HepG2 (cell line): ENCODE measurements around the gene MIPEP. TPM values are rescaled to one million over a fixed set of nuclear protein-coding genes. Genes with fewer than 3 reads are reported as not detected.

Source experiments
- ARNTL ChIP-seq: sonication (generic); formaldehyde crosslinking; IDR thresholded peaks from 2 replicates; pipeline ENCODE4 v1.4.0; 2020; ENCODE audit warnings: mild to moderate bottlenecking, missing genetic modification reagents
- CC2D1A ChIP-seq: sonication (generic); formaldehyde crosslinking; IDR thresholded peaks from 2 replicates; pipeline ENCODE4 v1.8.1; 2023; ENCODE audit warnings: mild to moderate bottlenecking, missing genetic modification reagents
- CCAR2 ChIP-seq: fragments of 200-400 bp; formaldehyde crosslinking; optimal IDR thresholded peaks from 2 replicates; pipeline ENCODE3; 2018; ENCODE audit warnings: low read depth, mild to moderate bottlenecking, low read length, moderate library complexity
- CERS6 ChIP-seq: sonication (generic); formaldehyde crosslinking; IDR thresholded peaks from 2 replicates; pipeline ENCODE4 v1.5.0; 2020; ENCODE audit warnings: missing genetic modification reagents
- HBP1 ChIP-seq: IDR thresholded peaks from 2 replicates; pipeline ENCODE4 v1.6.1; 2016; ENCODE audit warnings: low read depth, control low read depth
- HMG20A ChIP-seq: IDR thresholded peaks from 2 replicates; pipeline ENCODE4 v1.6.1; 2016; ENCODE audit warnings: borderline replicate concordance
- IKZF5 ChIP-seq: IDR thresholded peaks from 2 replicates; pipeline ENCODE4 v1.6.1; 2018; ENCODE audit warnings: missing genetic modification reagents, mild to moderate bottlenecking, missing compliant biosample characterization
- KDM5B ChIP-seq: sonication (generic); formaldehyde crosslinking; IDR thresholded peaks from 2 replicates; pipeline ENCODE4 v1.4.0; 2020; ENCODE audit warnings: missing genetic modification reagents, mild to moderate bottlenecking, borderline replicate concordance
- KLF6 ChIP-seq: IDR thresholded peaks from 2 replicates; pipeline ENCODE4 v1.8.0; 2016; ENCODE audit warnings: missing biosample characterization, missing genetic modification reagents
- NFYC ChIP-seq: IDR thresholded peaks from 2 replicates; pipeline ENCODE4 v1.6.1; 2016; ENCODE audit warnings: missing genetic modification reagents, missing compliant biosample characterization
- PHF8 ChIP-seq: sonication (generic); formaldehyde crosslinking; IDR thresholded peaks from 2 replicates; pipeline ENCODE4 v1.5.0; 2020; ENCODE audit warnings: missing genetic modification reagents
- SRY ChIP-seq: sonication (generic); formaldehyde crosslinking; IDR thresholded peaks from 2 replicates; pipeline ENCODE4 v1.8.0; 2022; ENCODE audit warnings: mild to moderate bottlenecking, missing genetic modification reagents
- TFDP2 ChIP-seq: sonication (generic); formaldehyde crosslinking; IDR thresholded peaks from 2 replicates; pipeline ENCODE4 v1.4.0; 2020; ENCODE audit warnings: missing genetic modification reagents
- THYN1 ChIP-seq: sonication (generic); formaldehyde crosslinking; IDR thresholded peaks from 2 replicates; pipeline ENCODE4 v1.8.1; 2023; ENCODE audit warnings: low read depth, mild to moderate bottlenecking, moderate library complexity, missing genetic modification reagents, borderline replicate concordance
- ZNF205 ChIP-seq: IDR thresholded peaks from 2 replicates; pipeline ENCODE4 v1.6.1; 2018; ENCODE audit warnings: missing biosample characterization, missing genetic modification reagents
- ZNF253 ChIP-seq: sonication (generic); formaldehyde crosslinking; IDR thresholded peaks from 2 replicates; pipeline ENCODE4 v1.8.0; 2022; ENCODE audit warnings: mild to moderate bottlenecking, missing genetic modification reagents, borderline replicate concordance
- ZNF329 ChIP-seq: sonication (generic); formaldehyde crosslinking; IDR thresholded peaks from 2 replicates; pipeline ENCODE4 v1.9.0; 2021; ENCODE audit warnings: low read depth, mild to moderate bottlenecking, missing genetic modification reagents
- ZNF430 ChIP-seq: sonication (generic); formaldehyde crosslinking; IDR thresholded peaks from 2 replicates; pipeline ENCODE4 v1.9.0; 2021; ENCODE audit warnings: mild to moderate bottlenecking, missing genetic modification reagents
- ZNF776 ChIP-seq: sonication (generic); formaldehyde crosslinking; IDR thresholded peaks from 2 replicates; pipeline ENCODE4 v1.4.0; 2020; ENCODE audit warnings: mild to moderate bottlenecking, missing genetic modification reagents
- ZNF780A ChIP-seq: sonication (generic); formaldehyde crosslinking; IDR thresholded peaks from 2 replicates; pipeline ENCODE4 v1.8.0; 2022; ENCODE audit warnings: mild to moderate bottlenecking, missing genetic modification reagents, moderate library complexity
- ZSCAN20 ChIP-seq: sonication (generic); formaldehyde crosslinking; IDR thresholded peaks from 2 replicates; pipeline ENCODE4 v1.4.0; 2020; ENCODE audit warnings: missing genetic modification reagents, mild to moderate bottlenecking, borderline replicate concordance
- ZSCAN5A ChIP-seq: sonication (generic); formaldehyde crosslinking; IDR thresholded peaks from 2 replicates; pipeline ENCODE4 v1.8.0; 2022; ENCODE audit warnings: mild to moderate bottlenecking, missing genetic modification reagents, borderline replicate concordance
- polyA plus RNA-seq, 8 experiments: library from polyadenylated mRNA; depleted of rRNA in 3 of 8; stranded (reverse) in 7 of 8; unstranded in 1 of 8; fragments of >200 nt; fragmentation: Illumina TruSeq in 4 of 8; extraction: Trizol in 4 of 8; gene quantifications; 2 replicates each; pipeline versions ENCODE4 v1.2.1 to v1.2.3, GENCODE V29; 2011 to 2016; ENCODE audit warnings: low read depth in 4 of 8, missing spikeins in 1 of 8, mixed read lengths in 1 of 8; ENCODE audit not compliant: insufficient read depth in 1 of 8
- total RNA-seq, 5 experiments: library from RNA; depleted of rRNA; stranded (reverse); fragments of >200 nt; fragmentation: Illumina TruSeq; extraction: Trizol; gene quantifications; 2 replicates each; pipeline ENCODE4 v1.2.3, GENCODE V29; 2016; ENCODE audit warnings: low read depth in 1 of 5

Gene MIPEP
- total and polyA plus RNA-seq, 2 of the 13 experiments (the other 11 are each of a cell fraction or from before 2014, with no cell fraction given): 9.3 to 24.1 TPM

- TF ChIP-seq ZNF776 (CRISPR knock-in tag): no peak
- TF ChIP-seq HMG20A (CRISPR knock-in tag): no peak
- TF ChIP-seq ZNF780A (CRISPR knock-in tag): peak; percentile 60; the same call in 1 of the 2 replicates
- 0 out of 2 replicates have a peak, but pooled peaks have one; percentile 46 for TF ChIP-seq SRY
- peak; percentile 68 for TF ChIP-seq PHF8
- 0 out of 2 replicates have a peak, but pooled peaks have one; percentile 44 for TF ChIP-seq ZNF205
- no peak; the same call in 1 of the 2 replicates for TF ChIP-seq KDM5B (CRISPR knock-in tag)
- peak; percentile 90 for TF ChIP-seq TFDP2
- peak; percentile 87; the same call in 1 of the 2 replicates for TF ChIP-seq IKZF5 (CRISPR knock-in tag)
- TF ChIP-seq CCAR2: no peak
- no peak for TF ChIP-seq ZSCAN20 (CRISPR knock-in tag)
- 0 out of 2 replicates have a peak, but pooled peaks have one; percentile 36 for TF ChIP-seq NFYC (CRISPR knock-in tag)
- peak; percentile 62; the same call in 1 of the 2 replicates for TF ChIP-seq KLF6 (CRISPR knock-in tag)
- peak; percentile 24; the same call in 1 of the 2 replicates for TF ChIP-seq ZNF430 (CRISPR knock-in tag)
- 0 out of 2 replicates have a peak, but pooled peaks have one; percentile 55 for TF ChIP-seq ZSCAN5A
- 0 out of 2 replicates have a peak, but pooled peaks have one; percentile 57 for TF ChIP-seq HBP1
- TF ChIP-seq ARNTL (CRISPR knock-in tag): peak; percentile 95
- TF ChIP-seq CC2D1A (CRISPR knock-in tag): no peak
- no peak for TF ChIP-seq ZNF253 (CRISPR knock-in tag)
- no peak for TF ChIP-seq THYN1
- TF ChIP-seq ZNF329 (CRISPR knock-in tag): no peak
- no peak for TF ChIP-seq CERS6 (CRISPR knock-in tag)
These were observed at the start of gene MIPEP (continued) for GRCh38 chr13:23888658-23889614.
